ACC112 (cell line): ENCODE measurements around the gene KATNB1.
"Not testable (repeated sequence)": the region's sequence is repeated elsewhere in the genome, so short reads cannot be mapped to it uniquely, and the experiment has no call there.

Experiments
- H2AFZ ChIP-seq: fragments of 200-600 bp; sonication (generic); one replicate; pipeline ENCODE4 v1.6.0; 2017; ENCODE audit warnings: antibody characterized with exemption, low read length; ENCODE audit not compliant: unreplicated experiment
- H3K27ac ChIP-seq: fragments of 200-600 bp; sonication (generic); 2 replicates; pipeline ENCODE4 v1.5.1; 2014; ENCODE audit warnings: low read depth, mild to moderate bottlenecking, antibody characterized with exemption, low read length, moderate library complexity
- H3K27me3 ChIP-seq: fragments of 200-600 bp; sonication (generic); 2 replicates; pipeline ENCODE4 v1.6.1; 2014; ENCODE audit warnings: mild to moderate bottlenecking, antibody characterized with exemption, low read length, moderate library complexity, mixed read lengths; ENCODE audit not compliant: insufficient read depth
- H3K36me3 ChIP-seq: fragments of 200-600 bp; sonication (generic); 2 replicates; pipeline ENCODE4 v1.6.1; 2016; ENCODE audit warnings: mild to moderate bottlenecking, antibody characterized with exemption, low read length, moderate library complexity, mixed read lengths; ENCODE audit not compliant: insufficient read depth
- H3K4me1 ChIP-seq: fragments of 200-600 bp; sonication (generic); one replicate; pipeline ENCODE4 v1.6.1; 2016; ENCODE audit warnings: low read length, mixed read lengths; ENCODE audit not compliant: insufficient read depth, unreplicated experiment, control insufficient read depth
- H3K4me3 ChIP-seq: fragments of 200-600 bp; sonication (generic); 2 replicates; pipeline ENCODE4 v1.5.1; 2014; ENCODE audit warnings: mild to moderate bottlenecking, low read depth, low read length
- H3K79me2 ChIP-seq: fragments of 200-600 bp; sonication (generic); one replicate; pipeline ENCODE4 v1.6.0; 2016; ENCODE audit warnings: low read length; ENCODE audit not compliant: control insufficient read depth, unreplicated experiment, insufficient read depth

Gene KATNB1

GRCh38 chr16:57726433-57726947 is 9.1 kb upstream of the KATNB1 start:
- Histone ChIP-seq H3K27ac (no peak overlapping the region), H3K4me1 (peaks cover 4% of the 10 kb centered on the region), H3K4me3 (no peak overlapping the region), H2AFZ (no peak overlapping the region), H3K36me3 (no peaks in the 10 kb centered on the region), H3K27me3 (no peaks in the 10 kb centered on the region), H3K79me2 (no peaks in the 10 kb centered on the region)

DNA sequence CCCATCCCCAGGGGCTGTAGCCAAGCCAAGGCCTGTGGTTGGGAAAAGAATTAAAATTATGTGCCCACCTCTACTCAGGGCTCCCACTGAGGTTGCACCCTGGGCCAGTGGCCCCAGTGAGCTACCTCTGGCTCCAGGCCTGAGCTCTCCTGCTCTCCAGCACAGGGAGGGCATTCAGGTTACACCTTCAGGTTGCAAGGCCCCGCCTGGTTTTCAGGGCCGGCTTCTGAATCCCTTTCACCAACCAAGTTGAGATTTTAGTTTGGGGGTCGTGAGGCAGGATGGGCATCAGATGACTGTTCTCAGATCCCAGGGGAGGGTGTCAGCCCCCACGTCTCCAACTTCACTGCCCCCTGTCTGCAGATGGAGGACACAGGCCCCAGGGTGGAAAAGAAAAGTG is 8.0 kb upstream of the KATNB1 start:
- no peak overlapping the region for H3K27ac ChIP-seq

DNA sequence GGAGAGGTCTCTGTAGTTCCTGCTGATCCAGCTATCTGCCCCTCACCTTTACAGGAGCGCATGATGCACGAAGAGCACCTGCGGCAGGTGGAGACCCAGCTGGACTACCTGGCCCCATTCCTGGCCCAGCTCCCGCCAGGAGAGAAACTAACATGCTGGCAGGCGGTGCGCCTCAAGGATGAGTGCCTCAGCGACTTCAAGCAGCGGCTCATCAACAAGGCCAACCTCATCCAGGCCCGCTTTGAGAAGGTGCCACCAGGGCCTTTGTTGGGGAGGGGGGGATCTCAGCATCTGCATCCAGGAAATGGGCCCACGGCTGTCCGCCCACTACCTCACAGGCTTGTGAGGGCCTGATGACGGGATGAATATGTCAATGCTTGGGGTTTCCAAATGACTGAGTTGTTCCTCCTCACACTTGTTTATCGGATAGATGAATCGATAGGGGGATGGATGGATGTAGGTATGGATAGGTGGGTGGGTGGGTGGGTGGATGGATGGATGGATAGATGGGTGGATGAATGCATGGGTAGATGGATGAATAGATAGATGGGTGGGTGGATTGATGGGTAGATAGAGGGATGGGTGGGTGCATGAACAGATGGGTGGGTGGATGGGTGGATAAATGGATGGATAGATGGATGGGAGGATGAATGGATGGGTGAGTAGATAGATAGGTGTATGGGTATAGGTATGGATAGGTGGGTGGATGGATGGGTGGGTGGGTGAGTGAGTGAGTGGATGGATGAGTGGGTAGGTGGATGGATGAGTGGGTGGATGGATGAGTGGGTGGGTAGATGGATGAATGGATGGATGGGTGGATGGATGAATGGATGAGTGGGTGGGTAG is 7.0 kb upstream of the KATNB1 start:
- Histone ChIP-seq H3K4me3 (no peak overlapping the region), H3K79me2 (no peaks in the 10 kb centered on the region), H3K36me3 (peaks cover 8% of the 10 kb centered on the region), H3K4me1 (peaks cover 9% of the 10 kb centered on the region), H2AFZ (no peak overlapping the region), H3K27ac (no peak overlapping the region), H3K27me3 (no peaks in the 10 kb centered on the region)

More for the DNA sequence above, 8.0 kb upstream of the KATNB1 start:
- no peaks in the 10 kb centered on the region for H3K36me3 ChIP-seq
- no peak overlapping the region for H2AFZ ChIP-seq
- no peak overlapping the region for H3K4me3 ChIP-seq
- H3K4me1 ChIP-seq, result peaks cover 9% of the 10 kb centered on the region
- no peaks in the 10 kb centered on the region for H3K79me2 ChIP-seq
- no peaks in the 10 kb centered on the region for H3K27me3 ChIP-seq

DNA sequence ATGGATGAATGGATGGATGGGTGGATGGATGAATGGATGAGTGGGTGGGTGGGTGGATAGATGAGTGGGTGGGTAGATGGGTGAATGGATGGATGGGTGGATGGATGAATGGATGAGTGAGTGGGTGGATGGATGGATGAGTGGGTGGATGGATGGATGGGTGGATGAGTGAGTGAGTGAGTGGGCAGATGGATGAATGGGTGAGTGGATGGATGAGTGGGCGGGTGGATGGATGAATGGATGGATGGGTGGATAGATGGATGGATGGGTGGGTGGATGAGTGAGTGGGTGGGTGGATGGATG is 6.4 kb upstream of the KATNB1 start:
- no peak overlapping the region for H3K4me3 ChIP-seq
- H2AFZ ChIP-seq, result no peak overlapping the region
- H3K36me3 ChIP-seq, result peaks cover 8% of the 10 kb centered on the region
- no peak overlapping the region for H3K27ac ChIP-seq
- no peaks in the 10 kb centered on the region for H3K27me3 ChIP-seq
- H3K4me1 ChIP-seq, result peaks cover 9% of the 10 kb centered on the region
- H3K79me2 ChIP-seq, result no peaks in the 10 kb centered on the region

DNA sequence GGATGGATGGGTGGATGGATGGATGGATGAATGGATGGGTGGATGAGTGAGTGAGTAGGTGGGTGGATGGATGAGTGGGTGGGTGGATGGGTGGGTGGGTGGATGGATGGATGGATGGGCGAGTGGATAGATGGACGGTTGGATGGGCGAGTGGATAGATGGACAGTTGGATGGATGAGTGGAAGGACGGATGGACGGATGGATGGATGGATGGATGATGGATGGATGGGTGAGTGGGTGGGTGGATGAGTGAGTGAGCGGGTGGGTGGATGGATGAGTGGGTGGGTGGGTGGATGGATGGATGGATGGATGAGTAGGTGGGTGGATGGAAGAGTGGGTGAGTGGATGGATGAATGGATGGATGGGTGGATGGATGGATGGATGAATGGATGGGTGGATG is 5.7 kb upstream of the KATNB1 start:
- H3K27ac ChIP-seq, H3K27me3 ChIP-seq, H3K4me1 ChIP-seq, H3K79me2 ChIP-seq, H3K36me3 ChIP-seq, H3K4me3 ChIP-seq, H2AFZ ChIP-seq: not testable (repeated sequence)

GRCh38 chr16:57730771-57731730 is 4.5 kb upstream of the KATNB1 start:
- no peaks in the 10 kb centered on the region for H3K79me2 ChIP-seq
- no peak overlapping the region for H2AFZ ChIP-seq
- peaks cover 8% of the 10 kb centered on the region for H3K36me3 ChIP-seq
- no peak overlapping the region for H3K27ac ChIP-seq
- H3K4me1 ChIP-seq, result peaks cover 4% of the 10 kb centered on the region
- H3K27me3 ChIP-seq, result no peaks in the 10 kb centered on the region
- no peak overlapping the region for H3K4me3 ChIP-seq

- Histone ChIP-seq H3K36me3 (peaks cover 8% of the 10 kb centered on the region), H3K27ac (peak overlapping the region; percentile 72), H3K4me1 (peaks cover 9% of the 10 kb centered on the region), H3K79me2 (no peaks in the 10 kb centered on the region), H3K27me3 (no peaks in the 10 kb centered on the region), H2AFZ (no peak overlapping the region), H3K4me3 (no peak overlapping the region)
Measured at GRCh38 chr16:57732037-57732436, 3.5 kb upstream of the KATNB1 start.

DNA sequence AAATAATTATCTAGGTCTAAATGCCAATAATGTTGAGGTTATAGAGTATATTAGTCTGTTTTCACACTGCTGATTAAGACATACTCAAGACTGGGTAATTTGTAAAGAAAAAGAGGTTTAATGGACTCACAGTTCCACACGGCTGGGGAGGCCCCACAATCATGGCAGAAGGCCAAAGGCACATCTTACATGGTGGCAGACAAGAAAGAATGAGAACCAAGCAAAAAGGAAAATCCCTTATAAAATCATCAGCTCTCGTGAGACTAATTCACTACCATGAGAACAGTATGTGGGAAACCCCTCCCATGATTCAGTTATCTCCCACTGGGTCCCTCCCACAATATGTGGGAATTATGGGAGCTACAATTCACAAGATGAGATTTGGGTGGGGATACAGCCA is 2.9 kb upstream of the KATNB1 start:
- peaks cover 14% of the 10 kb centered on the region for H3K4me1 ChIP-seq
- H3K36me3 ChIP-seq, result peaks cover 8% of the 10 kb centered on the region
- no peak overlapping the region for H2AFZ ChIP-seq
- no peaks in the 10 kb centered on the region for H3K27me3 ChIP-seq
- H3K4me3 ChIP-seq, result no peak overlapping the region
- no peaks in the 10 kb centered on the region for H3K79me2 ChIP-seq
- peak overlapping the region; percentile 72 for H3K27ac ChIP-seq

DNA sequence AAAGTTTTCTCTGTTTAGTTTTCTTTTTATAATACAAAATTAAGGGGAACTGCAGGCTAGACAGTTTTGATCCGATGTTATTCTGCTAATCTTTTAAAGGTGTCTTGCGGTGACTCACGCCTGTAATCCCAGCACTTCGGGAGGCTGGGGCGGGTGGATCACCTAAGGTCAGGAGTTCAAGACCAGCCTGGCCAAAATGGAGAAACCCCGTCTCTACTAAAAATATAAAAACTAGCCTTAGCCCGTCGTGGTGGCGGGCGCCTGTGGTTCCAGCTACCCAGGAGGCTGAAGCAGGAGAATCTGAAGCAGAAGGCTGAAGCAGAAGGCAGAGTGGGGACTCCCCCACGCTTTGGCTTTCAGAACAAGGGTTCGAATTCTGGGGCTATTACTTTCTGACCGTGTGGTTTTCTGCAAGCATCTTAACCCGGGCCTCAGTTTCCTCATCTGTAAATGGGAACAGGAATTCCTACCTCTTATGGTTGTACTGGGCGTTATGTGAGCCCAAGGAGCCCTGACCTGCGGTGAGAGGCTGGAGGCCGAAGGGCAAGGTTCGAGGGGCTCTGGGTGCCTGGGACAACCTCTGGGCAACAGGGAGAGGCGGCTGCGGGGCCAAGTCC is 1.2 kb upstream of the KATNB1 start:
- Histone ChIP-seq H3K27ac (peak overlapping the region; percentile 57), H3K79me2 (no peaks in the 10 kb centered on the region), H3K36me3 (peaks cover 8% of the 10 kb centered on the region), H3K4me1 (peaks cover 14% of the 10 kb centered on the region), H3K27me3 (no peaks in the 10 kb centered on the region), H2AFZ (peak overlapping the region; percentile 73), H3K4me3 (peak overlapping the region; percentile 87)

- H3K4me3 ChIP-seq, result peak overlapping the region; percentile 87
- H3K79me2 ChIP-seq, result no peaks in the 10 kb centered on the region
- peak overlapping the region; percentile 57 for H3K27ac ChIP-seq
- H2AFZ ChIP-seq, result peak overlapping the region; percentile 73
- H3K4me1 ChIP-seq, result peaks cover 14% of the 10 kb centered on the region
- H3K36me3 ChIP-seq, result peaks cover 8% of the 10 kb centered on the region
- no peaks in the 10 kb centered on the region for H3K27me3 ChIP-seq
Measured at GRCh38 chr16:57734925-57735754, 430 bp upstream of the KATNB1 start.
